ENCODE data around the gene TLCD3B.
A peak's percentile ranks its signal among the peaks of the same experiment; 100 is the strongest.

- TF ChIP-seq CTCF (IDR thresholded peaks at IDR 0.05; ENCODE audit: insufficient read depth, low read length) = no peak
- TF ChIP-seq REST (IDR thresholded peaks at IDR 0.05; ENCODE audit: insufficient replicate concordance, low read depth) = peak; percentile 33
- peak; percentile 92 for TF ChIP-seq POLR2AphosphoS5 (IDR thresholded peaks at IDR 0.05; ENCODE audit: low read depth)
- peak; percentile 69; the same call in 1 of the 2 replicates for TF ChIP-seq SPI1 (IDR thresholded peaks at IDR 0.05; ENCODE audit: borderline replicate concordance, low read depth)
These were observed 44.6 kb upstream of the TLCD3B start, which contains the start of gene PPP4C for GRCh38 chr16:30075503-30076275.

All from HL-60 (cell line).